HG03571 (cell line): Measurements from ENCODE around the gene MICAL2.

ENCODE experiments used
- ATAC-seq: cut with Tn5 transposase; IDR thresholded peaks from one replicate; pipeline ENCODE4 v1.9.1; 2021; ENCODE audit not compliant: unreplicated experiment

Gene MICAL2

GRCh38 chr11:12240677-12241076 is 130.3 kb downstream of the MICAL2 start:
- ATAC-seq = no peak

- no peak for ATAC-seq
These were observed 131.0 kb downstream of the MICAL2 start for GRCh38 chr11:12241401-12241800.

- no peak for ATAC-seq
These were observed 131.7 kb downstream of the MICAL2 start for GRCh38 chr11:12241971-12242672.

- ATAC-seq = no peak
These were observed 132.6 kb downstream of the MICAL2 start for GRCh38 chr11:12242966-12243365.

- no peak for ATAC-seq
These were observed 133.1 kb downstream of the MICAL2 start for GRCh38 chr11:12243486-12243885.

- no peak for ATAC-seq
These were observed 133.6 kb downstream of the MICAL2 start for GRCh38 chr11:12243911-12244550.

GRCh38 chr11:12245091-12245490 is 134.7 kb downstream of the MICAL2 start:
- ATAC-seq = no peak

GRCh38 chr11:12245549-12246016 is 135.2 kb downstream of the MICAL2 start:
- ATAC-seq = no peak

- no peak for ATAC-seq
These were observed 135.8 kb downstream of the MICAL2 start for GRCh38 chr11:12246147-12246546.

- ATAC-seq = no peak
These were observed 136.6 kb downstream of the MICAL2 start for GRCh38 chr11:12246989-12247388.

GRCh38 chr11:12247543-12248254 is 137.3 kb downstream of the MICAL2 start:
- ATAC-seq = no peak

- no peak for ATAC-seq
These were observed 137.9 kb downstream of the MICAL2 start for GRCh38 chr11:12248330-12248729.

- no peak for ATAC-seq
These were observed 139.3 kb downstream of the MICAL2 start for GRCh38 chr11:12249590-12250260.

GRCh38 chr11:12251666-12252560 is 141.5 kb downstream of the MICAL2 start:
- ATAC-seq = no peak

- ATAC-seq = no peak
These were observed 143.5 kb downstream of the MICAL2 start for GRCh38 chr11:12253843-12254281.

- no peak for ATAC-seq
These were observed 148.1 kb downstream of the MICAL2 start for GRCh38 chr11:12258451-12258850.

- no peak for ATAC-seq
These were observed 149.6 kb downstream of the MICAL2 start for GRCh38 chr11:12259956-12260355.

- ATAC-seq = no peak
These were observed 150.5 kb downstream of the MICAL2 start for GRCh38 chr11:12260731-12261521.

GRCh38 chr11:12261551-12261950 is 151.2 kb downstream of the MICAL2 start:
- ATAC-seq = no peak
